ENCODE measurements around the gene TTLL10.
"Not testable (repeated sequence)": the region's sequence is repeated elsewhere in the genome, so short reads cannot be mapped to it uniquely, and the experiment has no call there.

Gene TTLL10

DNA sequence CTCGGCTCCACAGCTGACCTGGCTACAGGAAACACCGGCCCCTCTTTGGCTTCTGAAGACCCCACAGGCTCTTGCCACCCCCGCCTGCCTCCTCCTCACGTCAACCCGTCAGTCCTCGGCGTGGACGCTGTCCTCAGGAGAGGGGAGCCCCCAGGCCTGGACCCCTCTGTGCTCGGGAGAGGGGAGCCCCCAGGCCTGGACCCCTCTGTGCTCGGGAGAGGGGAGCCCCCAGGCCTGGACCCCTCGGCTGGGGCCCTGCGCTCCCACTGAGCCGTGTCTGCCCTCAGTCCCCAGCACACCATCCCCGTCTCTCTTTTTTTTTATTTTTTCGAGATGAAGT lies 31.8 kb upstream of the TTLL10 start:
- no peak for DNase-seq

DNA sequence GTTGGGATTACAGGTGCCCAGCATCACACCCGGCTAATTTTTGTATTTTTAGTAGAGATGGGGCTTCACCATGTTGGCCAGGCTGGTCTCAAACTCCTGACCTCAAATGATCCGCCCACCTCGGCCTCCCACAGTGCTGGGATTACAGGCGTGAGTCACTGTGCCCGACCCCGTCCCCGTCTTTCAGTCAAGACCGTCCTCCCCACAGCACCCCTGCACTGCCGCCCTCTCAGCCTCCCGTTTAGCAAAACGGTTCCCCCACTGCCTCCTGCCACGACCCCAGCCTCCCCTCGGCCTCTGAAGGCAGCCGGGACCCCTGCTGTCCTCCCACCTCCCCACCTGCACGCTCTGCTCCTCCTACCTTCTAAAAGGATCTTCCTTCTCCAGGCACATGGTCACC lies 31.3 kb upstream of the TTLL10 start:
- not testable (repeated sequence) for DNase-seq

DNA sequence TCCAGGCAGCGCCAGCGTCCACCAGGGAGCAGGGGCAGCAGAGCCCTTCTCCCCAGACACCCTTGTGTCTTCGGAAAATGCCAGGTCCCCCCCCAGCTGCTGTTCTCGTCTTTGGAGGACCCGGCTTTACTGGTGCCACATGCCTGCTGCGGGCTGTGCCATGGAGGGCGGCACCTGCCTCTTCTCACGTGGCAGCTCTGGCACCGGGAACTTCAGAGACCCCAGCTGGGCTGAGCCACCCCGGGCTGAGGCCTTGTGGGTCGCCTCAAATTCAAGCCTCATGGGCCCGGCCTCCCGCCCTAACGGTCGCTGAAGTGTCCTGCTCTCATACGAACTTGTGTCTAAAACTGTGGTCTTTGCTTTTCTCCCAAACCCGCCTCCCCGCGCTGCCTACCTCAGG lies 30.8 kb upstream of the TTLL10 start:
- no peak for DNase-seq

DNA sequence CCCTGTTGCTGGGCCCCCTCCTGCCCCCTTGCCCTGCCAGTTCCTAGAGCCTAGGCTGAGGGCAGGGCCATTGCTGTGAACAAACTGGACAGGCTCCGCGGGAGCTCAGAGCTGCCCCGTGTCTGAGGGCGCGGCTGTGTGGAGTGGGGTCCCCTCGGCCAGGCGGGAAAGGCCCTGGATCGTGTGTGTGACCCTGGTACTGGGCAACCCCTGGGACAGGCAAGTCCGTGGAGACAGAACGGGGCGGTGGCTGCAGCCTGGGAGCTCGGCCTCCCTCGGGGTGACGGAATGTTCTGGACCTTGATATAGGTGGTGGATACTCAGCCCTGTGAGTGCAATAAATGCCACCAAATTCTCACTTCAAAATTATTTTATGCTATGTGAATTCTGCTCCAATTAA lies 30.0 kb upstream of the TTLL10 start:
- no peak for DNase-seq

DNA sequence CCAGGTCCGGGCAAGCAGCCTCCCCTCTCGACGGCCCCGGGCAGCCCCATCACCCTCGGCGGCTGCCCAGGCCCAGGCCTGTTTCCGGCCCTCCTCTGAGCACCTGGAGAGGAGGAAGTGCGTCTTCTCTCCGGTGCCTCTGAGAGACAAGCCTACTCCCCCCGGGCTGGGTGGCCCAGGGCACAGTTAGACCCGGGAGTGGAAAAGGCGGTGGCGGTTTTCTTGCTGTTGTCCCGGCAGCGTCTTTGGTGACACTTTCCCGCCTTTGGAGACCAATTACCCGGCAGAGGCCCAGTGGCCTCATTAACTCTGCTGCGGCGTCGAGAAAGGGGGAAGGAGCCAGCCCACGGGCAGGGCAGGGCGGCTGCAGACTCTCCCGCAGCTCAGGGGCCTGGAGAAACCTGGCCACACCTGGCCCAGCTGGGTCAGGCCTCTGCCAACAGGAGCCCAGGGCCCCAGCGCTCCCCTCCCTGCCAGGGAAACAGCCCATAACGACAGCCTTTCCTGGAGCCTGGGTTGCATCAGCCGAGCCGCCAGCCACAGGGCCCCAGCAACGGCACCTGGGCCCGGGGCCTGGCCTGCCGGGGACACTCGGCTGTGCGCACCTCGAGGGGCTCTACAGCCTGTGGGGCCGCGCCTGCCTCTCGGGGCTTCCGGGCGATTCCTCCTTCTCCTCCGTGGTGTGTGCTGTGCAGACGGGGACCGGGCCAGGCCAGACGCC lies 29.4 kb upstream of the TTLL10 start:
- DNase-seq, result peak; percentile 57

DNA sequence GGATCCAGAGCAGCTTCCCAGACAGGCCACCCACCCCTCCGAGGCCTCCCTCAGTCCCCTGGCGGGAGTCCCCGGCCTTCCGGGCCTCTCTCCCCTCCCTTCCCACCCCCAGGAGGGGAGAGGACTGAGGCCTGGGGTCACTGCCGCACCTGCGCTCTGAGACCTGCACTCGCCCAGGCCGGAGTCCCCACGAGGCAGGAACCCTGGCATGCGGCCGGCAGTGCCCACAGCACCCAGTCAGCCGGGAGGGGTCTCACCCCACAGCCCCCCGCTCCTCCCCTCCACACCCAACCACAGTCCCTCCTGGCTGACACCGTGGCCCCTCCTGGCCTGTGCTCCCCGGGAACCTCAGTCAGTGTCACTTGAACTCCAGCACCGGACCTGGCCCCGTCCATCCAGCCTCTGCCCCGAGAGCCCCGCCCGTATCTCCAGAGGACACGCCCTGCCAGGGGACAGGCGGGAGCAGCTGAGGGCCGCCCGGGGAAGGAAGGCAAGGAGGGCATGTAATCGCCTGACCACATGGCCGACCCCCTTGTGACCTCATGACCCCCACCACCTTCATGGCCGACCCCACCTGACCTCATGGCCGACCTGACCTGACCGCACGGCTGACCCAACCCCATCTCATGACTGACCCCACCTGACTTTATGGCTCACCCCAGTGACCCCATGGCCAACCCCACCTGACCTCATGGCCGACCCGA lies 28.7 kb upstream of the TTLL10 start:
- DNase-seq, result no peak

DNA sequence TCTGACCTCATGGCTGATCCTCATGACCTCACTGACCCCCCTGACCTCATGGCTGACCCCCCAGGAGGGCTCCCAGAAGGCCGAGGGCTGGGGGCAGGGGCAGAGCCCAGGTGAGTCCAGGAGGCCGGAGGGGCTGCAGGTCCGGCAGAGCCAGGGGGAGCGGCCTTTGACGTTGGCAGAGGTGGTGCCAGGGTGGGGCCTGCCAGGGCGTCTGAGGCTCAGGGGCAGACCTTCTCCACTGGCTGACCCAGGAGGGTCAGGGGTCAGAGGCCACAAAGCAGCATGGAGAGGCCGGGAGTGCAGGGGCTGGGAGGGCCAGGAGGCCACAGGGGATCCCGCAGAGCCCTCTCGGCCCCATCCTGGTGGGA lies 28.1 kb upstream of the TTLL10 start:
- no peak for DNase-seq

DNA sequence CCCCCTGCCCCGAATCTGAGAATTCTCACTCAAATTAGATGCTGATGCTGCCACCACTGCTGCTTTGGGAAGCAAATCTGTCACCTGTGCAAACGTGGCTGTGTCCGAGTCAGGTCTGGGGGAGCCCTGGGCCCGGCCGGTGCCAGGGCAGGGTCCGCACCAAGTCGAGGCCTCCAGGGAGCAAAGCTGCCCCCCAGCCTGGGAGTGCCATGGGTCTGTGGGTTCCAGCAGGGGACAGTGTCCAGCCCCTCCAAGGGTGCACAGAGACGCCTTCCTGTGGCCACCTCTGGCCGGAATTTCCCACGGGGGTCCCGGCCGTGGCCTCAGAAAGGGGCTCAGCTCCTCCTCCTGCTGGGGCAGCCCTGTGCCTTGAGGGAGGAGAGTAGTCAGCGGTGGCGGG lies 27.7 kb upstream of the TTLL10 start:
- no peak for DNase-seq

DNA sequence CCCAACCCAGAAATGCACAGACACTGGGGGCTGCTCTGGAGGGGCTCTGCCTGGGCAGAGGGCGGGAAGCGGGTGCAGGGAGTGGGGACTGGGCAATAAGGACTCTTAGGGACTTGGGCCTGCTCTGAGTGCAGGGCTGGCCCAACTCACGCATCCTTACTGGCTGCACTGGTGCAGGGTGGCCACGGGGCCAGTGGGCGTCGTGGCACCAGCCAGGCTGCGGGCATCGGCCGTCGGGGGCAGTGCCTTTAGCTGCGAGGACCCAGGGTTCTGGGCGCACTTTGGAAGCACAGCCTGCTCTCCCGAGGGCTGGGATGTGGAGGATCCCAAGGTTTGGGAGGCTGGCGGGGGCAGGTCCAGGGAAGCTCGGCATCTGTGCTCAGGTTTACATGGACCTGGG lies 27.1 kb upstream of the TTLL10 start:
- no peak for DNase-seq

DNA sequence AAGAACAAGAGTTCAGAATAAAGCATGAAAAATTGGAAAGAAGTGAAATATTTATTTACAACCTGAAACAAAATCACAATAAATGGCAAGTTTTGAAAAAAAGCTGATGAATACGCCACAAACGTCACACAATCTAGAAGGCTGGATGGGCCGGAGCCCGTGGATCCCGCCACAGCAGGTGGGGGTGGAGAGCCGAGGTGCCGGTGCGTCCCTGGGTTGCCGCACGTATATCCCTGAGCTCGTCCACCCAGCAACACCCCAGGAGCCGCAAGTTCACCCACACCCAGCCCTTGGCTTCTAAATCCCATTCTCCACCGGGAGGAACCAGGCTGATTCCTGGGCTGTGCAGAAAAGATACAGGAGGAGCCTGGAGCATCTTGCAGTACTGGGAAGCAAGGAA lies 25.6 kb upstream of the TTLL10 start:
- no peak for DNase-seq

DNA sequence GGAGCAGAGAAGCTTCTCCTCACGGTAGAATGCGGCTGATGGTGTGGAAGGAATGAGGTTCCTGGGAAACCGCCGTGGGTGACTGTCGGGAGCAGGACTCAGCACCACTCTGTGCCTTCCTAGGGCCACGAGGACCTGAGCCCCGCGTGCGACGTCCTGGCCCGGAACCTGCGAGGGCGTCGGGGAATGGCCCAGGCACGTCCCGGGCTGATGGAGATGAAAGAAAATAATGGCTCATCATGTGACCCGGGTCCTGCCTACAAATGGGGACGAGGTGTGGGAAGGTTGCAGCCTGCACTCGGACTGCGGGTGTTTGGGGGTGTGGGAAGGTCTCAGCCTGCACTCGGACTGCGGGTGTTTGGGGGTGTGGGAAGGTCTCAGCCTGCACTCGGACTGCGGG lies 25.1 kb upstream of the TTLL10 start:
- DNase-seq, result no peak

DNA sequence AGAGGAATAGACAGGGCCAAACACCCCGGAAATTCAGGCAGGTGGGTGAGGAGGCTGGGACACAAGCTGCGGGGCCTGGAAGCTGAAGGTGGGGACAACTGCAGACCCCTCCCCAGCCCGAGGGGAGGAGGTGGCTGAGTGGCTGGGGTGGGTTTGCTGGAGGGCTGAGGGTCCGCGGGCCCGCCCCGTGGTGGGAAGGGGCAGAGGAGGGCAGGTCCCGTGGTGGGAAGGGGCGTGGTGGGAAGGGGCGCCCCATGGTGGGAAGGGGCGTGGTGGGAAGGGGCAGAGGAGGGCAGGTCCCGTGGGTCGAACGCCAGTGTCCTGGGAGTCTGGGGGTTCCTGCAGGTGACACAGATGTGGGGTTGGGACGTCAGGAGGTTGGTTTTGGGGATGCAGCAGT lies 24.3 kb upstream of the TTLL10 start:
- DNase-seq, result no peak

DNA sequence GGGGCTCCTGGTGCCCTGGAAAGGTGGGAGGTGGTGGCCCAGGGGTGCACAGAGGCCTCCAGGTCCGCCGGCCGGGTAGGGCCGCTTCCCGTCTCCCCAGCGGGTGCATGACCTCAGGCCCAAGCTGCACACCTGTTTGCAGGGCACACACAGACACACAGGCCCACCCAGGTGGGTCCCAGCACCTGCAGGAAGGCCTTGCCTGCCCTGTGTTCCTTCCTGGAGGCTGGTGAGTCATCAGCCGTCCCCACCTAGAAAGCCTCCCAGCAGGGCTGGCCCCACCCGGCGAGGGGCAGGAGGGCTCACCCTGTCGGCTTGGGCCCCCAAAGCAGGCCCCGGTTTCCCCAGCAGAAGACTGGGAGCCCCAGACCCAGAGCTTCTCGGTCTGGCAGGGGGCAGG lies 23.6 kb upstream of the TTLL10 start:
- no peak for DNase-seq

DNA sequence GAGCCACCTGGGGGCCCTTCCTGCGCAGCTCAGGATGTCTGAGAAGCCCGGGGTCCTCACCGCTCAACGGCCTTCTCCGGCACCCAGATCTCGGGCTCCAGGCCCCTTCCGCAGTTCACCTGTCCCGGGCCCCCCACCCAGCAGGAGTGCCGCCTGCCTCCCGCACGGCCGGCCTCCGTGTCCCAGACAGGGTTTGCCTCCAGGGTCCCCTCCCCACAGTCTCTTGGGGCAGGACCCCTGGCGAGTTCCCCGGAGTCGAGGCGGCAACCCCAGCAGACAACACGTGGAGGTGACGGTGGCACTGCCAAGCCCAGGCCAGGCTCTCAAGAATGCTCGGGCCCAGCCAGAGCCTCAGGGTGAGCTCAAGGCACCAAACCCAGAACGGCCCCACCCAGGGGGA lies 22.4 kb upstream of the TTLL10 start:
- no peak for DNase-seq

DNA sequence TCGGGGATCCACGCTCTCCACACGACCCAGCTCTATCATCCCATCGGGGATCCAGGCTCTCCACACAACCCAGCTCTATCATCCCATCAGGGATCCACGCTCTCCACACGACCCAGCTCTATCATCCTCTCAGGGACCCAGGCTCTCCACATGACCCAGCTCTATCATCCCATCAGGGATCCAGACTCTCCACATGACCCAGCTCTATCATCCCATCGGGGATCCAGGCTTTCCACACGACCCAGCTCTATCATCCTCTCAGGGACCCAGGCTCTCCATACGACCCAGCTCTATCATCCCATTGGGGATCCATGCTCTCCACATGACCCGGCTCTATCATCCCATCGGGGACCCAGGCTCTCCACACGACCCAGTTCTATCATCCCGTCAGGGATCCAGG lies 21.2 kb upstream of the TTLL10 start:
- DNase-seq, result not testable (repeated sequence)

DNA sequence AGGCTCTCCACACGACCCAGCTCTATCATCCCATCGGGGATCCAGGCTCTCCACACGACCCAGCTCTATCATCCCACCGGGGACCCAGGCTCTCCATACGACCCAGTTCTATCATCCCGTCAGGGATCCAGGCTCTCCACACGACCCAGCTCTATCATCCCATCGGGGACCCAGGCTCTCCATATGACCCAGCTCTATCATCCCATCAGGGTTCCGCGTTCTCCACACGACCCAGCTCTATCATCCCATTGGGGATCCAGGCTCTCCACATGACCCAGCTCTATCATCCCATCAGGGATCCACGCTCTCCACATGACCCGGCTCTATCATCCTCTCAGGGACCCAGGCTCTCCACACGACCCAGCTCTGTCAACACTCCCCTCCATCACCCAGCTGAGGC lies 20.5 kb upstream of the TTLL10 start:
- DNase-seq, result not testable (repeated sequence)

DNA sequence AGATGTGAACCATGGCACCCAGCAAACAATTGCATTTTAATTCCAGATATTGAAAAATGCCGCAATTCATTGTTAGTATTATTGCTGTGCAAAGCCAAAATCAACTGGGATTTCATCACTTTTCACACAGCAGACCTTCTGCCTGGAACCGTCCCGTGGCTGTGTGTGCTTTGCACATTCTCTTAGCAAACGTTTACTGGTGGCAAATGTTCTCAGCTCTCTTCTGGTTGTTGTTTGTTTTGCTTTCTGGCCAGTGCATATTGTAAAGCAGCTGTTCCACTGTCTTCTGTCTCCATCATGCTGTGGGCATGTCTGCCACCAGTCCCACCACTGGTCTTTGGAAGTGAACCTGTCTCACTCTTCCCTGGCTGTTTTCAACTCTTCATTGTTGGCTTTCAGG lies 19.8 kb upstream of the TTLL10 start:
- no peak for DNase-seq

DNA sequence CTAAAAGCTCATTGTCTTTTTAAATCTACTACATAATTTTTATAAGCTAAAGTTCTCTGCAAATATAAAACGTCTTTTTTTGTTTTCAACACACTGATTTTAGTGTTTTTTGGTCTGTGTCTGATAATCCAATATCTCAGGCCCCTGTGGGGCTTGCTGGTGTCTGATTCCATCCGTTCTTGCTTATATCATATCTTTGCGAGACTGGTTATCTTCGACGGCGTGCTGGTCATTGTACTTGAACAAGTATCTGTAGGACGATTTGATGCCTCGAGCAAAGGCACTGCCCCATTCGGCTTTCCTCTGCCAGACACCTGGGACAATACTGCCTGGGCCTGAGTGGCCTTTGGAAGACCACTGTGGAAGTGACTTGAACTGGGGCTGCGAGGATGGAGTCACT lies 18.4 kb upstream of the TTLL10 start:
- no peak for DNase-seq

DNA sequence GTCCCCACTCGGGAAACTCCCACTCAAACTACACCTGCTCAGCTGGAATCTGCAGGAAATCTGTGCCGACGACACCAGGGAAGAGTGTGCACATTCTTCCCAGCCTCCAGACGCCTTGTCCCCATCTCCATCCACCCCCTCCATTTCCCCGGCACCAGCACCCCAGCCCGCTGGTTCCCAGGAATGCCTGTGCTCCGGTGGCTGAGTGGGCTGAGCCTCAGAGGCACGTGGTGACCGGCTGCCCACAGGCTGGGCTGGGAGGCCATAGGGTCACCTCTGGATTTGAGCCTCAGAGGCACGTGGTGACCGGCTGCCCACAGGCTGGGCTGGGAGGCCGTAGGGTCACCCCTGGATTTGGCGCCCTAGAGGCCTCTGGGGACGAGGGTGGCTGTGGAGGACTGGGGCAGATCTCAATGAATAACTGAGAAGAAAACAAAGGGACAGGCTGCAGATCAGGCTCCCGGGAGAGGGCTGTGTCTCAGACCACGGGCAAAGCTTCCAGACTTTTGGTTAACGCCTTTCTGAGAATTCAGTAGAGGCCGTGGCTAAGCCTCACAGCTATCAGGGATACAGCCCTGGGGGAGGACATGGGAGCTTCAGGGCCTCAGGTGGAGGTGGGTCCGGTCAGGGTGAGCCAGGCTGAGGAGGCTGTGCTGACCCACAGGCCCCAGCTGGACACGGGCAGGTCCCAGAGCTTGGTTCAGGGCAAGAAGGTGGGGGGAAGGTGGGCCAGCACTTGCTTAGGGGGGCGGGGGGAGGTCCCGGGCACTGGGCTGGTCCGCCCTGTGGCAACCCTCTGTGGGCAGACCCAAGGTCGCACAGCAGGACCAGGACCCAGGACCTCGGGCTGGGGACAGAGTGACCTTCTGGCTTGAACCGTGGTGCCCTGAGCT lies 17.3 kb upstream of the TTLL10 start:
- DNase-seq, result no peak

DNA sequence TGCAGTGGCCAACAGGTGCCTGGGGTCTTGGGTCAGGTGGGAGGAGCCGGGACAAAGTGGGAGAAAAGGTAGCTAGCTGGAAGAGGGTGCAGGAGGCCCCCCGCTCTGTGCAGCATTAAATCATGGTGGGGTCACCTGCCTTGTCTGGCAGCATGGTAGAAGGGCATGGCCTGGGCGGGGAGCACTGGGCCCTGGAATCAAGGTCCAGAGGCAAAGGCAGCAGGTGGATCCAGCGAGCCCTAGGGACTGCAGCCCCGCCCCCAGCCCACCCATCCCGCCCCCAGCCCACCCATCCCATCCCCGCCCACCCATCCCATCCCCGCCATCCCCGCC lies 16.7 kb upstream of the TTLL10 start:
- DNase-seq, result no peak

DNA sequence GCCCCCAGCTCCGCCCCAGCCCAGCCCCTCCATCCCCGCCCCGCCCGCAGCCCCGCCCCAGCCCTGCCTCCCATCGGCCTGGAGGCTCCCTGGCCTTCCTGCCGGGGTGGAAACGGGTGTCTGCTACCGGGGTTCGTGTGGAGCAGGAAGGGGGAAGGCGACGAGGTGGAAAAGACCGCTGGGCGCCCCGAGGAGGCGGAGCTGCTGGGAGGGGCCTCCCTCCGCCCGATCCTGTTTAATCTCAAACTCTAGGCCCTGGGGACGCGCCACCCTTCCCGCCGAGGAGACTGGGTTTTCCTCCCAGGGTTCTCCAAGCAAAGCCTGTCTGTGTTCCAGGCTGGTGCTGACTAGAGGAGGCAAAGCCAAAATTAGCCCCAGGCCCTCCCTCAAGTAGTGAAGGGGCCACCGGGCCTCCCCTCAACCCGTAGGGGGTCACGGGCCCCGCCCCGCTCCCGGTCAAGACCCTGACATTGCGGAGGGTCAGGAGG lies 16.2 kb upstream of the TTLL10 start:
- DNase-seq, result peak; percentile 76

DNA sequence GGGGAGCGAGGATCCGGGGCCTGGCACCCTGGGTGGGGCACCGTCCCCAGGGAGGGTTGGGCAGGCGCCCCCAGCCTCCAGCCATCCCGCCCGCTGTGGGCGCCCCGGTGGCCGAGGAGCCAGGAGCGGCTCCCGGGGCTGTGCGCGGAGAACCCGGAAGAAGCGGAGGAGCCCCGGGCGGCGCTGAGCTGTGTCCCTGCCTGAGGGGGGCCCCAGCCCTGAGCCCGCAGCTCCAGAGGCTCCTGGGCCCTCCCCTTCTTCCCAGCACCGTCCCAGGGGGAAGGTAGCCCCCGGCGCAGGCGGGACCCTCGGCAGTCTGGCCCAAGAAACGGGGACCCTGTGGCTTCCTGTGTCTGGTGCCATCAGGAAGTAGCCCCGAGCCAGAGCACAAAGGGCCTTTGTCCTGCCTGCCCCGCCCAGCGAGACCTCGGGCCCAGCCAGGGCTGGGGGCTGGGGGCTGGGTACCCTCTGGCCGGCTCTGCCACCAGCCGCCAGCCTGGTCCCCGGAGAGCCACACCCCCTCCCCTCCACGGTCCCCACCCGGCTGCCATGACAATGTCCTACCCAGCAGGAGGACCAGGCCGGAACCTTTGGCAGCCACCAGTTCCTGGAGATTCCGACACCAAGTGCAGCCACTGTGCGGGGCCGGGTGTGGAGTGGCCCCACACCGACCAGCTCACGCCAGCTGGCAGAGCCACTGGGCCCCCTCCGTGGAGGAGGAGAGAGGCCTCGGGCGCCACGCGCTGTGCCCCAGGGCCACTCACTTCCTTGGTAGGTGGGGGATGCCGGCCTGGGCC lies 15.6 kb upstream of the TTLL10 start:
- DNase-seq, result peak; percentile 16

DNA sequence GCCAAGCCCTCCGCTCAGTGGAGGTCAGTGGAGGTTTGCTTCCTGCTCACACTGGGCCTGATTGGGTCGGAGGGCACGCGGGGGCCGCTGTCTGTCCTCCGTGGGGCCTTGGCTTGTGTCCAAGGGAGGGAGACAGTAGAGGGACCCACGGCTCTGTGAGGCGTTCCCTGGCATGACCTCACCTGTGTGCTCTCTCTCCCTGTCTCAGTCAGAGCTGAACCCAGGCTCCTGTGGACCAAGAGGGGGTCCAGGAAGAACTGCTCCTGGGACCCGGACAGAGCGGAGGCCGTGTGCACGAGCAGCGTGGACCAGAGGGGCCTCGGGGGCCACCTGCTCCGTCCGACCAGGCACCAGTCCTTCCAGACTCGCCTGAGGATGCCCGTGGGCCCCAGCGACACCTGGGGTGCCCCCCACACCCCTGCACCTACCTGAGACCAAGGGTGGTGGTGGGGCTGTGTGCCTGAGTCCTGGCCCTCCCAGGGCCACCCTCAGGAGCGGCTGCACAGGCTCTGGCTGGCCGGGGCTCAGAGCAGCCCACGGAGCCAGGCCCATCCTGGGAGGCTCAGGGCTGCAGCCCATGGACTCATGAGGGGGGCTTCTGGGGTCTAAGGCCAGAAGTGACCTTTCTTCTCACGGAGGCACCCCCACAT lies 13.3 kb upstream of the TTLL10 start:
- DNase-seq, result no peak

Data from activated CD4-positive, alpha-beta T cell treated with anti-CD3 and anti-CD28 coated beads, Interleukin-2, Interleukin-6, amounts not matched to agents 100 ng/mL and 50 ng/mL, durations not matched to agents 16 hours and 8 hours (primary cell).